Measurements from ENCODE around the gene KCNK4.

Gene KCNK4

DNA sequence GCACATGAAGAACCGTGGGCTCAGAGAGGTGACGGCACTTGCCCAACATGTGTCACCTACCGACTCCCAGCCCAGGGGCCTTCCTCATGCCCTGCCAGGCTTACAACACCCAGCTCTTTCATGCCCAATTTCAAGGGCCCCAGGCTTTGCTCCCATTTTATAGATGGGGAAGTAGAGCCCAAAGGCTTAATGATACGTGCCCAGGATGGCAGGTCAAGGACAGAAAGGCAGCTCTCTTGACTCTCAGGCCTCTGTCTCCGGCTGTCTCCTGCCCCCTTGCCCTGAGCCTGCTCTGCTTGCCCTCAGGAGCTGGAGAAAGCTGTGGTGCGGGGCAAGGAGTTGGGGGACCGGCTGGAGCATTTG is 57.9 kb downstream of the KCNK4 start:
- Histone ChIP-seq H3K4me3 (ENCODE audit: low read length, poor library complexity, severe bottlenecking) (no peak overlapping the region), H3K9me3 (ENCODE audit: insufficient read depth, low read depth, low read length) (no peaks in the 10 kb centered on the region), H3K36me3 (ENCODE audit: insufficient read depth, low read length) (no peaks in the 10 kb centered on the region; the same call in 1 of the 2 replicates), H3K4me2 (ENCODE audit: low read depth, low read length, poor library complexity, severe bottlenecking) (no peak overlapping the region), H3K4me1 (ENCODE audit: insufficient read depth, low read length, poor library complexity, severe bottlenecking) (peaks cover 9% of the 10 kb centered on the region), H3K9ac (ENCODE audit: low read depth, low read length, poor library complexity, severe bottlenecking) (no peak overlapping the region), H3K79me2 (ENCODE audit: insufficient read depth, low read length) (no peaks in the 10 kb centered on the region), H4K20me1 (ENCODE audit: insufficient read depth, low read length, poor library complexity, severe bottlenecking) (no peaks in the 10 kb centered on the region), H3K27me3 (ENCODE audit: insufficient read depth, low read length, poor library complexity, severe bottlenecking) (no peaks in the 10 kb centered on the region), H2AFZ (ENCODE audit: low read length) (no peak overlapping the region), H3F3A (ENCODE audit: low read depth) (no peaks in the 10 kb centered on the region), H3K9me2 (replicated peaks; ENCODE audit: low read depth, low read length) (no peaks in the 10 kb centered on the region)
- TF ChIP-seq, protein P1, sequence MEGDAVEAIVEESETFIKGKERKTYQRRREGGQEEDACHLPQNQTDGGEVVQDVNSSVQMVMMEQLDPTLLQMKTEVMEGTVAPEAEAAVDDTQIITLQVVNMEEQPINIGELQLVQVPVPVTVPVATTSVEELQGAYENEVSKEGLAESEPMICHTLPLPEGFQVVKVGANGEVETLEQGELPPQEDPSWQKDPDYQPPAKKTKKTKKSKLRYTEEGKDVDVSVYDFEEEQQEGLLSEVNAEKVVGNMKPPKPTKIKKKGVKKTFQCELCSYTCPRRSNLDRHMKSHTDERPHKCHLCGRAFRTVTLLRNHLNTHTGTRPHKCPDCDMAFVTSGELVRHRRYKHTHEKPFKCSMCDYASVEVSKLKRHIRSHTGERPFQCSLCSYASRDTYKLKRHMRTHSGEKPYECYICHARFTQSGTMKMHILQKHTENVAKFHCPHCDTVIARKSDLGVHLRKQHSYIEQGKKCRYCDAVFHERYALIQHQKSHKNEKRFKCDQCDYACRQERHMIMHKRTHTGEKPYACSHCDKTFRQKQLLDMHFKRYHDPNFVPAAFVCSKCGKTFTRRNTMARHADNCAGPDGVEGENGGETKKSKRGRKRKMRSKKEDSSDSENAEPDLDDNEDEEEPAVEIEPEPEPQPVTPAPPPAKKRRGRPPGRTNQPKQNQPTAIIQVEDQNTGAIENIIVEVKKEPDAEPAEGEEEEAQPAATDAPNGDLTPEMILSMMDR (conservative IDR thresholded peaks at IDR 0.05; ENCODE audit: low read length) = no peak
- no peak for TF ChIP-seq EZH2phosphoT487 (IDR thresholded peaks at IDR 0.05; ENCODE audit: borderline replicate concordance)

DNA sequence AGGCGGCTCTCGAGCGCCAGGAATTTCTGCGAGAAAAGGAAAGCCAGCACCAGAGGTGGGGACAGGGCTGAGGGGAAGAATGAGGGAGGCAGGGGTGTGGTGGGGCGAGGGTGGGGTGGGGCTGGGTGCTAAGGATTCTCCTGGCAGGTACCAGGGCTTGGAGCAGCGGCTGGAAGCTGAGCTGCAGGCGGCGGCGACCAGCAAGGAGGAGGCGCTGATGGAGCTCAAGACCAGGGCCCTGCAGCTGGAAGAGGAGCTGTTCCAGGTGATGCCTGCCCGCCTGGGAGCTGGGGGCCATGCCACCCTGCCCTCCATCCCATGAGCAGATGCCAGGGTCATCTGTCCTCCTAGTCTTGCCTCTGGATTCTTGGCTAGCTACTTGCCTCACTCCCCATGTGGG is 58.3 kb downstream of the KCNK4 start:
- TF ChIP-seq, protein P1 (conservative IDR thresholded peaks at IDR 0.05; ENCODE audit: low read length) = no peak
- no peak for TF ChIP-seq EZH2phosphoT487 (IDR thresholded peaks at IDR 0.05; ENCODE audit: borderline replicate concordance)
- H2AFZ ChIP-seq (ENCODE audit: low read length) = no peak overlapping the region
- H3K9me3 ChIP-seq (ENCODE audit: insufficient read depth, low read depth, low read length) = no peaks in the 10 kb centered on the region
- H4K20me1 ChIP-seq (ENCODE audit: insufficient read depth, low read length, poor library complexity, severe bottlenecking) = no peaks in the 10 kb centered on the region
- H3F3A ChIP-seq (ENCODE audit: low read depth) = no peaks in the 10 kb centered on the region
- H3K4me3 ChIP-seq (ENCODE audit: low read length, poor library complexity, severe bottlenecking) = no peak overlapping the region
- peaks cover 9% of the 10 kb centered on the region for H3K4me1 ChIP-seq (ENCODE audit: insufficient read depth, low read length, poor library complexity, severe bottlenecking)
- H3K4me2 ChIP-seq (ENCODE audit: low read depth, low read length, poor library complexity, severe bottlenecking) = no peak overlapping the region
- H3K9ac ChIP-seq (ENCODE audit: low read depth, low read length, poor library complexity, severe bottlenecking) = no peak overlapping the region
- H3K9me2 ChIP-seq (replicated peaks; ENCODE audit: low read depth, low read length) = no peaks in the 10 kb centered on the region
- no peaks in the 10 kb centered on the region for H3K79me2 ChIP-seq (ENCODE audit: insufficient read depth, low read length)
- no peaks in the 10 kb centered on the region for H3K27me3 ChIP-seq (ENCODE audit: insufficient read depth, low read length, poor library complexity, severe bottlenecking)
- no peaks in the 10 kb centered on the region; the same call in 1 of the 2 replicates for H3K36me3 ChIP-seq (ENCODE audit: insufficient read depth, low read length)

All from Loucy (cell line).